KOPT-K1 (cell line): ENCODE measurements around the gene SLC16A8.
"Not testable (repeated sequence)": the region's sequence is repeated elsewhere in the genome, so short reads cannot be mapped to it uniquely, and the experiment has no call there.

Experiments
- H3K27ac ChIP-seq: fragments of 200-600 bp; sonication (generic); 2 replicates; pipeline ENCODE4 v1.5.1; 2016; ENCODE audit warnings: antibody characterized with exemption, mild to moderate bottlenecking, low read depth, low read length; ENCODE audit not compliant: poor library complexity, severe bottlenecking
- H3K36me3 ChIP-seq: fragments of 200-600 bp; sonication (generic); 2 replicates; pipeline ENCODE4 v1.5.1; 2017; ENCODE audit warnings: antibody characterized with exemption, mild to moderate bottlenecking, low read length, moderate library complexity; ENCODE audit not compliant: insufficient read depth
- H3K9me3 ChIP-seq: fragments of 200-600 bp; sonication (generic); 2 replicates; pipeline ENCODE4 v1.5.1; 2017; ENCODE audit warnings: antibody characterized with exemption, low read length, mild to moderate bottlenecking; ENCODE audit not compliant: insufficient read depth, poor library complexity, severe bottlenecking

SLC16A8 gene

DNA sequence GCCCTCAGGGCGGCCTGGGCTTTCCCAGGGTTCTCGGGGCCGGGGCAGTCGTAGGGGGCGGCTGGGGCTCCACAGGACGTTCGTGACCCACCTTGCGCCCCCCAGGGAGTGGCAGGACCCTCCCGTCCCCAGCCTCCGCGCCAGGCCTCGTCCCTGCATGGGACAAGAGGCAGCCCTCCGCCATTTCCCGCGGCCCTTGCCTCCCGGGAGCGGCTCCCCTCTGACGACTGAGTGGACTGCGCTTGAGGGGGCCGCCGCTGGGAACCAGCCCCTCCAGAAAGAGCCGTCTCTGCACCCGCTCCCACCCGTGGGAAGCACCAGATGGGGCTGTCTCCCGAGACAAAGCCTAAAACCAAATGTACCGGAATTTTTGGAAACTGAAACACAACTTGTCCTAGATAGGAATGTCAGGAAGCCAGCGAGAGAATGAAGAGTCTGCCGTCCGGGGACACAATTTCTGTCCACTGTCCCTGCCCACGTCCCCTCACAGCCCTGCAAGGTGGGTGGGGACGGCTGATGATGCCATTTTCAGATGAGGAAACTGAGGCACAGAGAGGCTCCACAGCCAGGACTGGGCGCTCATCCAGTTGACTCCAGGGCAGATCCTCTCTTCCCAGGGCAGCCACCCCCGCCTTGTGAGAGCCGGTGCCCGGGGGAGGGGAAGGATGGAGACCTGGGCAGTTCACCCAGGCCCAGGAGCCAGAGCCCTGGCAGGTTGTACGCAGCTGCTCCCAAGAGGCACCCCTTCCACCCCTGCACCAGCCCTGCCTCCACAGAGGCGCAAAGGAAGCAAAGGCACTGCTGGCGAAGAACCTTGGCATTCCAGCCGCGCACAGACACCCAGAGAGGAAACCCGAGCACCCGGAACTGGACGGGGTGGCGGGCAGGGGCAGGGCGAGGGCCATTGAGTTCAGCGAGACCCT is 44.8 kb downstream of the SLC16A8 start:
- Histone ChIP-seq H3K9me3 (no peaks in the 10 kb centered on the region), H3K27ac (no peak overlapping the region), H3K36me3 (no peaks in the 10 kb centered on the region)

- H3K36me3 ChIP-seq, result no peaks in the 10 kb centered on the region
- H3K27ac ChIP-seq, result no peak overlapping the region
- no peaks in the 10 kb centered on the region for H3K9me3 ChIP-seq
These were observed 45.6 kb downstream of the SLC16A8 start for GRCh38 chr22:38038426-38038825.

- H3K36me3 ChIP-seq, H3K9me3 ChIP-seq, H3K27ac ChIP-seq: not testable (repeated sequence)
These were observed 46.4 kb downstream of the SLC16A8 start for GRCh38 chr22:38037367-38038150.

DNA sequence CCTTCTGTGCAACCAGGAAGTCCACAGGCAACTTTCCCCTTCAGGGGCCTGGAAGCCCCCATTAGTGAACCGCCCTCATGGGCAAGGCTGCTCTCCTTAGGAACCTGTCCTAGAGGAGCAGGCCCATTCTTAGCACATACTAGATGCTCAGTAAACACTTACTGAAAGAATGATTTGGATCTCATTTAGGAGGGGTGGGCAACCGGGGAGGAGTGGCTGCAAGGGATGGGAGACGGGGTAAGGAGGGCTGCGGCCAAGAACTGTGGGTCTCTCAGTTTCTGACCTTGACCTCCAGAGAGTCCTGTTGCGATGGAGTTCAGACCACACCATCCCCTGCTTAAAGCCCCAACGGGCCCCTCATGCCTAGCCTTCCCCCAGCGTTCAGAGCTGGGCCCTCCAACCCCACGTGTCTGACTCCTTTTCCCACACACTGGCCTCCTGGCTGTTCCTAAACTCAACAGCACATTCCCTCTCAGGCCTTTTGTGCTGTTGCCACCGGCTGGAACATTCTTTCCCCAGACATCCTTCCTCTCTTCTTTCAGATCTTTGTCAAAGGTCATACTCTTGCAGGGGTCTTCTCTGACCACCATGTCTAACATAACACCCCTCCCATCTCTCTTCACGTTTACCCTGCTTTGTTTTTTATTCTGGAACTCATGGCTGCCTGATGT is 47.5 kb downstream of the SLC16A8 start:
- Histone ChIP-seq H3K27ac (no peak overlapping the region), H3K9me3 (no peaks in the 10 kb centered on the region), H3K36me3 (no peaks in the 10 kb centered on the region)

DNA sequence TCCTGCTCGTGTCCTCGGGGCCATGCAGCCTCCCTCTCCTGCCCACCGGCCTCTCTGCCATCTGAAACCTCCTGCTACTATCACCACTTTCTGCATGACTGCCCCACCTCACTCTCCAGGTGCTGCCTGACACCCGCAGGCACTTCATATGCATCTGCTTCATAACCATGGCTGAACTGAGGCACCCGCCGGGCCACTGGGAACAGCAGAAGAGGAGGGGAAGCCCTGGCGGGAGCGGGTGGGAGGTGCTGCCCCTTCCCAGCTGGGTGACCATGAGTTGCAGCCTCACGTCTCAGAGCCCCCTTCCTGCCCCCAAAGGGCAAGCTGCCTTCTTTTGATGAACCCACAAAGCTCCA is 48.5 kb downstream of the SLC16A8 start:
- Histone ChIP-seq H3K9me3 (no peaks in the 10 kb centered on the region), H3K27ac (no peak overlapping the region), H3K36me3 (no peaks in the 10 kb centered on the region)

- H3K27ac ChIP-seq, result no peak overlapping the region
These were observed 49.0 kb downstream of the SLC16A8 start for GRCh38 chr22:38034884-38035529.

GRCh38 chr22:38034278-38034882 is 49.6 kb downstream of the SLC16A8 start:
- Histone ChIP-seq H3K36me3 (no peaks in the 10 kb centered on the region), H3K9me3 (no peaks in the 10 kb centered on the region), H3K27ac (no peak overlapping the region)

More at GRCh38 chr22:38034884-38035529, 49.0 kb downstream of the SLC16A8 start:
- no peaks in the 10 kb centered on the region for H3K9me3 ChIP-seq
- no peaks in the 10 kb centered on the region for H3K36me3 ChIP-seq

DNA sequence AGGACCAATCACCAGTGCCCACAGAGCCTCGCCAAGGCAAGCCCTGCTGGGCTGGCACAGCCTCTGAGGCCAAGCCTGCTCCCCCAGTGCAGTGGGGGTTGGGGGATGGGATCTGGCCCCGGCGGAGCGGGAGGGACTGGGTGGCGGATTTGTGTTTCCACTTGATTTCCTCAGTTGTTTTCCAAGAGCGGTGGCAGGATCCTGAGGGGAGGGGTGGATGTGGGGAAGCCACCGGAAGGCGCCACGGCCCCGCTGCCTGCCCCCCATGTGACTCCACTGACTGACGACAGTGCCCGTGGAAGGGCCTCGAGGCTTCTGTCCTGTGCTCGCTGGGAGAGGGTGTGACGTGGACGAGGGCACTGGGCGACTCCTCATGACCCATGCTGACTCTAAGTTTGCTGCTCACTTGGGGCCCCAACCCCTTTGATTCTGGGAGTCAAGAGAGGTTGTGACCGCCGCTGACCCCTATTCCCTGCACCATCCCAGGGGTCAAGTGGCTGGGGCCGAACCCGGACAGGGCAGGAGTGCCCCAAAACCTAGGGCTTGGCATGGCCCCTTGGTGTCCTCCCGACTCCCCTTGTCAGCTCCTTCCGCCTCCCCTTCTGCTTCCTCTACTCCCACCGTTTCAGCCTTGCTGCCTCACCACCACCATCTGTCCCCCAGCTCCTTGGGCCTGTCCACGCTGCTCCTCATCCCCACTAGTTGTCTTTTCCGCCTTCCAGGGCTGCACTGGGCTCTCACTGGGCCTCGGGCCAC is 50.3 kb downstream of the SLC16A8 start:
- Histone ChIP-seq H3K36me3 (no peaks in the 10 kb centered on the region), H3K27ac (no peak overlapping the region), H3K9me3 (no peaks in the 10 kb centered on the region)

- H3K9me3 ChIP-seq, result no peaks in the 10 kb centered on the region
These were observed 51.1 kb downstream of the SLC16A8 start for GRCh38 chr22:38032681-38033521.

GRCh38 chr22:38031491-38031890 is 52.5 kb downstream of the SLC16A8 start:
- Histone ChIP-seq H3K9me3 (no peaks in the 10 kb centered on the region), H3K36me3 (no peaks in the 10 kb centered on the region), H3K27ac (no peak overlapping the region)

More at GRCh38 chr22:38032681-38033521, 51.1 kb downstream of the SLC16A8 start:
- H3K27ac ChIP-seq, result no peak overlapping the region
- H3K36me3 ChIP-seq, result no peaks in the 10 kb centered on the region

- Histone ChIP-seq H3K36me3 (no peaks in the 10 kb centered on the region), H3K27ac (no peak overlapping the region), H3K9me3 (no peaks in the 10 kb centered on the region)
These were observed 53.5 kb downstream of the SLC16A8 start for GRCh38 chr22:38030311-38031133.

DNA sequence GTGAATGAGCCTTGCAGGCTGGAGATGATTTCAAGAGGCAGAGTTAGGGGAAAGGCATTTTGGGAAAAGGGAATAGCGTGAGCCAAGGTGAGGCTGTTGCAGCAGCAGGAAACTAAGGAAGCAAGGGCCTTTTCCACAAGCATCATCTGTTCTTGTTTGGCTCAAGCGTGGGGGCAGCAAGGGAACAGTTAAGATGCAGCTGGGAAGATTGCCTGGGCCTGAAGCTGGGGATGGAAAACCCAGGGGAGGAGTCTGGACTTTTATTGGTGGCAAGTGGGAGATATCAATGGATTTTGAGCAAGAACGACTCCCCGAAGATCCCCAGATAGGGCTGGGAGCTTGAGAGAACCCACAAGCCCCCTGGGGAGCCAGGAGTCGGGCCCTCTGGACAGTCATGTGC is 54.1 kb downstream of the SLC16A8 start:
- no peaks in the 10 kb centered on the region for H3K9me3 ChIP-seq
- no peak overlapping the region for H3K27ac ChIP-seq
- no peaks in the 10 kb centered on the region for H3K36me3 ChIP-seq
